ENCODE data around the gene PCSK7. TPM values are rescaled to one million over a fixed set of nuclear protein-coding genes. Genes with fewer than 3 reads are reported as not detected.
"Not testable (repeated sequence)": the region's sequence is repeated elsewhere in the genome, so short reads cannot be mapped to it uniquely, and the experiment has no call there.

Gene PCSK7
- total RNA-seq, 1 donor from 2014 or later = 93.6 TPM

GRCh38 chr11:117206859-117207258 lies 25.0 kb downstream of the PCSK7 start:
- H3K36me3 Mint-ChIP-seq (ENCODE audit: low read depth, unreplicated experiment) = peaks cover 16% of the 10 kb centered on the region
- H3K4me3 Mint-ChIP-seq (ENCODE audit: unreplicated experiment); DNase-seq (ENCODE audit: low spot score); H3K27me3 Mint-ChIP-seq (ENCODE audit: unreplicated experiment); H3K4me1 Mint-ChIP-seq (ENCODE audit: unreplicated experiment); H3K9me3 Mint-ChIP-seq (ENCODE audit: unreplicated experiment); H3K27ac Mint-ChIP-seq (ENCODE audit: unreplicated experiment): not testable (repeated sequence)

GRCh38 chr11:117206111-117206510 lies 25.8 kb downstream of the PCSK7 start:
- H3K4me3 Mint-ChIP-seq (ENCODE audit: unreplicated experiment); DNase-seq (ENCODE audit: low spot score); H3K4me1 Mint-ChIP-seq (ENCODE audit: unreplicated experiment); H3K27me3 Mint-ChIP-seq (ENCODE audit: unreplicated experiment); H3K27ac Mint-ChIP-seq (ENCODE audit: unreplicated experiment); H3K9me3 Mint-ChIP-seq (ENCODE audit: unreplicated experiment): not testable (repeated sequence)
- peaks cover 12% of the 10 kb centered on the region for H3K36me3 Mint-ChIP-seq (ENCODE audit: low read depth, unreplicated experiment)

DNA sequence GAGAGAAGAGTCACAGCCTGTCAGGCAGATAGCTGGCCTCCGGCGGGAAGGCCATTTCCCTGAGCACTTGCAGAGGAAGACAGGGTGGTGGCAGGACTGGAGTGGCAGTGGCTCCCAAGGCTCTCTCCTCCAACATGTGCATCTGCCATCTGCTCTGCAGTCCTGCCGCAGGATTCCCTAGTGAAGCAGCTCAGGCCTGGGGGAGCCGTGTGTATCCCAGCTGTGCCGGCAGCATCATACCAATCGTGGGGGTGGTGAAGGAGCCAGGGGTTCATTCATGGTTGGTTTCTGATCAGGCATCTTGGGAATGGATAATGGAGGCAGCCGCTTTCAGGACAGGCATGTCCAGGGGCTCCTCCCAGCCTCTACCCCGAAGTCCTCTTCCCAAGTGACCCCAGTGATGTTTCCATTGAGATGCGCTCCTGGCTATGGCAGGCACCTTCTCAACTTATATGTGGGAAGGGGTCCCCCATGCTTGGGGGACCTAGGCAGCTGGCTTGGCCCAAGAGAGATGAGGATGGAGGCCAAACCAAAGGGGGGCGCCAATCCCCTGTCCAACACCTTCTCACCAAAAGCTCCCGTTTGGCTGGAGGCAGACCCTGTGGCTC lies 26.6 kb downstream of the PCSK7 start:
- Mint-ChIP-seq H3K27me3 (ENCODE audit: unreplicated experiment) (peaks cover 15% of the 10 kb centered on the region), H3K4me1 (ENCODE audit: unreplicated experiment) (peaks cover 6% of the 10 kb centered on the region), H3K27ac (ENCODE audit: unreplicated experiment) (no peak overlapping the region), H3K9me3 (ENCODE audit: unreplicated experiment) (no peaks in the 10 kb centered on the region), H3K4me3 (ENCODE audit: unreplicated experiment) (no peak overlapping the region), H3K36me3 (ENCODE audit: low read depth, unreplicated experiment) (peaks cover 12% of the 10 kb centered on the region)
- TF ChIP-seq, protein P1, sequence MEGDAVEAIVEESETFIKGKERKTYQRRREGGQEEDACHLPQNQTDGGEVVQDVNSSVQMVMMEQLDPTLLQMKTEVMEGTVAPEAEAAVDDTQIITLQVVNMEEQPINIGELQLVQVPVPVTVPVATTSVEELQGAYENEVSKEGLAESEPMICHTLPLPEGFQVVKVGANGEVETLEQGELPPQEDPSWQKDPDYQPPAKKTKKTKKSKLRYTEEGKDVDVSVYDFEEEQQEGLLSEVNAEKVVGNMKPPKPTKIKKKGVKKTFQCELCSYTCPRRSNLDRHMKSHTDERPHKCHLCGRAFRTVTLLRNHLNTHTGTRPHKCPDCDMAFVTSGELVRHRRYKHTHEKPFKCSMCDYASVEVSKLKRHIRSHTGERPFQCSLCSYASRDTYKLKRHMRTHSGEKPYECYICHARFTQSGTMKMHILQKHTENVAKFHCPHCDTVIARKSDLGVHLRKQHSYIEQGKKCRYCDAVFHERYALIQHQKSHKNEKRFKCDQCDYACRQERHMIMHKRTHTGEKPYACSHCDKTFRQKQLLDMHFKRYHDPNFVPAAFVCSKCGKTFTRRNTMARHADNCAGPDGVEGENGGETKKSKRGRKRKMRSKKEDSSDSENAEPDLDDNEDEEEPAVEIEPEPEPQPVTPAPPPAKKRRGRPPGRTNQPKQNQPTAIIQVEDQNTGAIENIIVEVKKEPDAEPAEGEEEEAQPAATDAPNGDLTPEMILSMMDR (IDR thresholded peaks at IDR 0.05; ENCODE audit: unreplicated experiment) = no peak
- no peak for DNase-seq (ENCODE audit: low spot score)

DNA sequence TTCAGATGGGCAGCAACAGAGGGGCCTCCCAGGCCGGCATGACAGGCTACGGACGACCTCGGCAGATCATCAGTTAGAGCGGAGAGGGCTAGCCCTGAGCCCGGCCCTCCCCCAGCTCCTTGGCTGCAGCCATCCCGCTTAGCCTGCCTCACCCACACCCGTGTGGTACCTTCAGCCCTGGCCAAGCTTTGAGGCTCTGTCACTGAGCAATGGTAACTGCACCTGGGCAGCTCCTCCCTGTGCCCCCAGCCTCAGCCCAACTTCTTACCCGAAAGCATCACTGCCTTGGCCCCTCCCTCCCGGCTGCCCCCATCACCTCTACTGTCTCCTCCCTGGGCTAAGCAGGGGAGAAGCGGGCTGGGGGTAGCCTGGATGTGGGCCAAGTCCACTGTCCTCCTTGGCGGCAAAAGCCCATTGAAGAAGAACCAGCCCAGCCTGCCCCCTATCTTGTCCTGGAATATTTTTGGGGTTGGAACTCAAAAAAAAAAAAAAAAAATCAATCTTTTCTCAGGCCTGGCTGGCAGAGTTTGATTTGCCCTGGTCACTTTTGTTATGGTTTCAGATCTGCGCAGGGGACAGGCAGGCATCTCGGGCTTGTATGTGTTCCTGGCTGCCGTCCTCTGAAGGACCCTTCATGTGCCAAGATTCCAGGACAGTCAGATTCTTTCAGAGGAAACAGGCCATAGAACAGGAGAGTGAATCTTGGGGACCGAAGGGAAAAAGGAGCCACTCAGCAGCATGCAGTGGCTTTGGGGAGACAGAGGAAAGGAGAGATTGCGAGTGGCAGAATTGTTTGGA lies 27.4 kb downstream of the PCSK7 start:
- Mint-ChIP-seq H3K4me1 (ENCODE audit: unreplicated experiment) (peaks cover 9% of the 10 kb centered on the region), H3K36me3 (ENCODE audit: low read depth, unreplicated experiment) (peaks cover 9% of the 10 kb centered on the region), H3K27ac (ENCODE audit: unreplicated experiment) (no peak overlapping the region), H3K27me3 (ENCODE audit: unreplicated experiment) (peaks cover 15% of the 10 kb centered on the region), H3K9me3 (ENCODE audit: unreplicated experiment) (no peaks in the 10 kb centered on the region), H3K4me3 (ENCODE audit: unreplicated experiment) (no peak overlapping the region)
- TF ChIP-seq, protein P1 (IDR thresholded peaks at IDR 0.05; ENCODE audit: unreplicated experiment) = no peak
- no peak for DNase-seq (ENCODE audit: low spot score)

DNA sequence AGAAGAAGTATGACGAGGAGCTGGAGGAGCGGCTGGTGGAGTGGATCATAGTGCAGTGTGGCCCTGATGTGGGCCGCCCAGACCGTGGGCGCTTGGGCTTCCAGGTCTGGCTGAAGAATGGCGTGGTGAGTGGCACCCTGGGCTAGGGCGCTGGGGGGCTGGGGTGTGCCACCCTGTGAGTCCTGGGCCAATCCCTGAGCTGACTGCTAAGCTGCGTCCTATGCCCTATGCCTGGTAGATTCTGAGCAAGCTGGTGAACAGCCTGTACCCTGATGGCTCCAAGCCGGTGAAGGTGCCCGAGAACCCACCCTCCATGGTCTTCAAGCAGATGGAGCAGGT lies 28.8 kb downstream of the PCSK7 start:
- H3K4me3 Mint-ChIP-seq (ENCODE audit: unreplicated experiment) = no peak overlapping the region
- no peaks in the 10 kb centered on the region for H3K9me3 Mint-ChIP-seq (ENCODE audit: unreplicated experiment)
- no peak for DNase-seq (ENCODE audit: low spot score)
- TF ChIP-seq, protein P1 (IDR thresholded peaks at IDR 0.05; ENCODE audit: unreplicated experiment) = no peak
- no peak overlapping the region for H3K27ac Mint-ChIP-seq (ENCODE audit: unreplicated experiment)
- peaks cover 10% of the 10 kb centered on the region for H3K36me3 Mint-ChIP-seq (ENCODE audit: low read depth, unreplicated experiment)
- peaks cover 11% of the 10 kb centered on the region for H3K4me1 Mint-ChIP-seq (ENCODE audit: unreplicated experiment)
- peaks cover 19% of the 10 kb centered on the region for H3K27me3 Mint-ChIP-seq (ENCODE audit: unreplicated experiment)
